H1 (cell line): ENCODE results near the gene USP10. TPM values are rescaled to one million over a fixed set of nuclear protein-coding genes. Genes with fewer than 3 reads are reported as not detected.
A peak's percentile ranks its signal among the peaks of the same experiment; 100 is the strongest.

ENCODE experiments used
- CTCF ChIA-PET: fragments of 300-600 bp; sonication (Branson Sonifier 250); formaldehyde crosslinking; loops from one replicate; lab custom pipeline; 2021; ENCODE audit not compliant: partially characterized antibody; lab: Charles Lee
- POLR2A ChIA-PET: fragments of 300-600 bp; sonication (Branson Sonifier 250); formaldehyde crosslinking; loops from one replicate; lab custom pipeline; 2021; ENCODE audit warnings: inconsistent platforms; ENCODE audit not compliant: partially characterized antibody; lab: Charles Lee
- DNase-seq, 2 experiments: peaks; one replicate each; pipeline versions ENCODE4 v3.0.0 to v3.0.0-alpha.2; 2010 to 2022; ENCODE audit warnings: low spot score in 2 of 2, low read depth in 1 of 2, mixed read lengths in 1 of 2
- FAIRE-seq: peaks from 2 replicates; lab custom pipeline; 2011; peaks lifted over from hg19 to GRCh38; lab: Jason Lieb, UNC
- H2AFZ ChIP-seq: 2 replicates; pipeline ENCODE4 v1.8.1; 2012; ENCODE audit warnings: low read length, inconsistent platforms
- H2AK5ac ChIP-seq: 2 replicates; pipeline ENCODE4 v1.6.1; 2013; ENCODE audit warnings: low read depth, low read length
- H2BK120ac ChIP-seq: replicated peaks from 2 replicates; pipeline ENCODE3; 2013; ENCODE audit warnings: low read depth, low read length, inconsistent platforms
- H2BK12ac ChIP-seq: 2 replicates; pipeline ENCODE4 v1.6.1; 2013; ENCODE audit warnings: low read depth, low read length
- H2BK15ac ChIP-seq: 2 replicates; pipeline ENCODE4 v1.6.1; 2013; ENCODE audit warnings: low read length
- H2BK20ac ChIP-seq: 2 replicates; pipeline ENCODE4 v1.6.1; 2013; ENCODE audit warnings: low read length
- H2BK5ac ChIP-seq: 2 replicates; pipeline ENCODE4 v1.6.1; 2013; ENCODE audit warnings: low read depth, low read length
- H3K14ac ChIP-seq: 2 replicates; pipeline ENCODE4 v1.6.1; 2013; ENCODE audit warnings: inconsistent platforms; ENCODE audit not compliant: insufficient read length
- H3K18ac ChIP-seq: 2 replicates; pipeline ENCODE4 v1.6.1; 2013; ENCODE audit warnings: low read length; ENCODE audit errors: extremely low read depth
- H3K23ac ChIP-seq: 2 replicates; pipeline ENCODE4 v1.6.1; 2013; ENCODE audit warnings: inconsistent platforms; ENCODE audit not compliant: insufficient read length
- H3K23me2 ChIP-seq: 2 replicates; pipeline ENCODE4 v1.6.1; 2013; ENCODE audit warnings: low read depth, low read length
- H3K27ac ChIP-seq: 2 replicates; pipeline ENCODE4 v1.6.1; 2011; ENCODE audit warnings: low read depth, low read length, inconsistent platforms
- H3K27me3 ChIP-seq, 4 experiments: replicated peaks in 1 of 4; 1 replicate in 1 of 4; 2 replicates in 3 of 4; pipeline versions ENCODE4 v1.6.1 to v1.8.1; 2011 to 2013; ENCODE audit warnings: low read length in 3 of 4, mild to moderate bottlenecking in 3 of 4, inconsistent platforms in 2 of 4, mixed read lengths in 2 of 4, moderate library complexity in 1 of 4; ENCODE audit not compliant: control insufficient read depth in 3 of 4, insufficient read depth in 3 of 4; ENCODE audit errors: extremely low read depth in 1 of 4
- H3K36me3 ChIP-seq, 4 experiments: 2 replicates each; pipeline versions ENCODE4 v1.6.1 to v1.8.1; 2011 to 2013; ENCODE audit warnings: mild to moderate bottlenecking in 4 of 4, low read length in 3 of 4, moderate library complexity in 2 of 4, control low read depth in 1 of 4, inconsistent platforms in 1 of 4; ENCODE audit not compliant: insufficient read depth in 4 of 4, control insufficient read depth in 2 of 4
- H3K4ac ChIP-seq: replicated peaks from 2 replicates; pipeline ENCODE3; 2013; ENCODE audit warnings: low read length, low read depth, mixed read lengths, inconsistent platforms; ENCODE audit not compliant: insufficient read length
- H3K4me1 ChIP-seq, 4 experiments: replicated peaks in 1 of 4; 1 replicate in 1 of 4; 2 replicates in 3 of 4; pipeline versions ENCODE4 v1.6.1 to v1.8.1; 2011 to 2013; ENCODE audit warnings: low read length in 3 of 4, inconsistent platforms in 2 of 4, mixed read lengths in 1 of 4; ENCODE audit not compliant: insufficient read depth in 4 of 4, control insufficient read depth in 3 of 4
- H3K4me2 ChIP-seq, 2 experiments: 2 replicates each; pipeline versions ENCODE4 v1.6.1 to v1.8.1; 2011 to 2013; ENCODE audit warnings: low read depth in 2 of 2, low read length in 2 of 2, control low read depth in 1 of 2, inconsistent platforms in 1 of 2, mild to moderate bottlenecking in 1 of 2; ENCODE audit not compliant: insufficient read depth in 1 of 2
- H3K4me3 ChIP-seq, 4 experiments: fragments of 200-600, 300-600 bp in 1 of 4; sonication (generic), shearing (Covaris generic), sonication (Bioruptor Twin) in 1 of 4; 2 replicates each; pipeline versions ENCODE4 v1.5.1 to v1.8.1; 2011 to 2016; ENCODE audit warnings: low read length in 4 of 4, low read depth in 3 of 4, control low read depth in 2 of 4, inconsistent platforms in 2 of 4, mild to moderate bottlenecking in 2 of 4, mixed read lengths in 1 of 4, moderate library complexity in 1 of 4; ENCODE audit not compliant: insufficient read depth in 2 of 4; ENCODE audit errors: extremely low read depth in 1 of 4
- H3K56ac ChIP-seq: replicated peaks from 2 replicates; pipeline ENCODE3; 2013; ENCODE audit warnings: low read depth, mild to moderate bottlenecking, mixed read lengths, low read length, inconsistent platforms; ENCODE audit not compliant: insufficient read length
- H3K79me1 ChIP-seq: 2 replicates; pipeline ENCODE4 v1.6.1; 2013; ENCODE audit warnings: low read depth, low read length, control low read depth
- H3K79me2 ChIP-seq, 2 experiments: 2 replicates each; pipeline versions ENCODE4 v1.6.1 to v1.8.1; 2012 to 2013; ENCODE audit warnings: low read length in 2 of 2, mild to moderate bottlenecking in 2 of 2, inconsistent platforms in 1 of 2; ENCODE audit not compliant: insufficient read depth in 2 of 2, control insufficient read depth in 1 of 2
- H3K9ac ChIP-seq, 4 experiments: replicated peaks in 1 of 4; 1 replicate in 1 of 4; 2 replicates in 3 of 4; pipeline versions ENCODE4 v1.6.1 to v1.8.1; 2011 to 2013; ENCODE audit warnings: low read depth in 3 of 4, low read length in 3 of 4, control low read depth in 2 of 4, mild to moderate bottlenecking in 2 of 4, moderate library complexity in 2 of 4, inconsistent platforms in 1 of 4; ENCODE audit errors: extremely low read depth in 1 of 4
- H3K9me3 ChIP-seq, 2 experiments: 2 replicates each; pipeline versions ENCODE4 v1.6.1 to v1.8.1; 2012 to 2013; ENCODE audit warnings: mild to moderate bottlenecking in 2 of 2, moderate library complexity in 2 of 2, control low read depth in 1 of 2, inconsistent platforms in 1 of 2, low read depth in 1 of 2, low read length in 1 of 2, mixed read lengths in 1 of 2; ENCODE audit not compliant: insufficient read depth in 2 of 2
- H4K20me1 ChIP-seq, 2 experiments: replicated peaks in 1 of 2; 2 replicates each; pipeline versions ENCODE3 to v1.8.1; 2011 to 2013; ENCODE audit warnings: inconsistent platforms in 2 of 2, low read length in 2 of 2, mild to moderate bottlenecking in 1 of 2; ENCODE audit not compliant: insufficient read depth in 2 of 2, control insufficient read depth in 1 of 2
- H4K5ac ChIP-seq: 2 replicates; pipeline ENCODE4 v1.6.1; 2013; ENCODE audit warnings: low read length, low read depth, mixed read lengths, inconsistent platforms; ENCODE audit not compliant: insufficient read length
- H4K8ac ChIP-seq: 2 replicates; pipeline ENCODE4 v1.8.0; 2013; ENCODE audit warnings: mild to moderate bottlenecking, moderate library complexity, low read length, inconsistent platforms; ENCODE audit not compliant: insufficient read depth; ENCODE audit errors: extremely low read depth
- H4K91ac ChIP-seq: replicated peaks from 2 replicates; pipeline ENCODE3; 2013; ENCODE audit warnings: low read length, mixed read lengths, inconsistent platforms; ENCODE audit not compliant: insufficient read length
- CBX5 ChIP-seq: fragments of 300-800, 300-1000 bp; sonication (generic); IDR thresholded peaks from 2 replicates; pipeline ENCODE4 v1.7.1; 2016; ENCODE audit warnings: antibody characterized with exemption, low read length, low read depth
- FOSL1 ChIP-seq: IDR thresholded peaks from 2 replicates; pipeline ENCODE4 v1.6.1; 2011; ENCODE audit warnings: mild to moderate bottlenecking, low read depth, low read length, moderate library complexity; ENCODE audit not compliant: insufficient read depth
- KDM4A ChIP-seq: IDR thresholded peaks from one replicate; pipeline ENCODE4 v1.7.1; 2012; ENCODE audit warnings: low read depth, mild to moderate bottlenecking, moderate library complexity, low read length, inconsistent platforms; ENCODE audit not compliant: severe bottlenecking
- NRF1 ChIP-seq: IDR thresholded peaks from 2 replicates; pipeline ENCODE4 v1.6.1; 2011; ENCODE audit warnings: mild to moderate bottlenecking, low read depth, low read length, improper control_type of control experiment
- PHF8 ChIP-seq: fragments of 200-600 bp; sonication (generic); conservative IDR thresholded peaks from 2 replicates; pipeline ENCODE4 v1.7.1; 2012; ENCODE audit warnings: low read depth, mild to moderate bottlenecking, inconsistent platforms, low read length, moderate library complexity
- POLR2AphosphoS5 ChIP-seq: IDR thresholded peaks from 2 replicates; pipeline ENCODE4 v1.6.1; 2011; ENCODE audit warnings: low read depth, low read length
- RAD21 ChIP-seq, 2 experiments: IDR thresholded peaks in 1 of 2; conservative IDR thresholded peaks in 1 of 2; 2 replicates each; pipeline ENCODE4 v1.6.1; 2011; ENCODE audit warnings: low read depth in 2 of 2, low read length in 2 of 2, improper control_type of control experiment in 1 of 2, inconsistent platforms in 1 of 2, mild to moderate bottlenecking in 1 of 2, moderate library complexity in 1 of 2
- RNF2 ChIP-seq: fragments of 200-900, 300-1000 bp; sonication (generic); IDR thresholded peaks from 2 replicates; pipeline ENCODE4 v1.7.1; 2016; ENCODE audit warnings: borderline replicate concordance, low read depth, mild to moderate bottlenecking, antibody characterized with exemption, low read length; ENCODE audit not compliant: poor library complexity, severe bottlenecking; ENCODE audit errors: missing control alignments
- RXRA ChIP-seq: IDR thresholded peaks from 2 replicates; pipeline ENCODE4 v1.6.1; 2011; ENCODE audit warnings: low read depth, mild to moderate bottlenecking, low read length, moderate library complexity; ENCODE audit not compliant: insufficient read depth
- SAP30 ChIP-seq: fragments of 300-600 bp; sonication (generic); IDR thresholded peaks from 2 replicates; pipeline ENCODE4 v1.7.1; 2012; ENCODE audit warnings: low read length, moderate library complexity, mild to moderate bottlenecking, inconsistent platforms; ENCODE audit not compliant: insufficient read depth, insufficient replicate concordance
- SIN3A ChIP-seq, 2 experiments: IDR thresholded peaks in 1 of 2; conservative IDR thresholded peaks in 1 of 2; 2 replicates each; pipeline ENCODE4 v1.6.1; 2011 to 2012; ENCODE audit warnings: low read length in 2 of 2, improper control_type of control experiment in 1 of 2, low read depth in 1 of 2, mild to moderate bottlenecking in 1 of 2
- TAF1 ChIP-seq: IDR thresholded peaks from 2 replicates; pipeline ENCODE4 v1.6.1; 2011; ENCODE audit warnings: mild to moderate bottlenecking, low read depth, low read length
- WGBS, 2 experiments: shearing (Covaris generic) in 1 of 2; methylation state at CpG; one replicate each; pipeline versions ENCODE4 v1.1.6 to v1.1.7; 2013 to 2015; ENCODE audit warnings: low lambda C conversion rate in 2 of 2, mixed read lengths in 2 of 2, inconsistent platforms in 1 of 2, low coverage in 1 of 2, missing lambda C conversion rate in 1 of 2; ENCODE audit not compliant: insufficient replicate concordance in 2 of 2, insufficient coverage in 1 of 2, insufficient read length in 1 of 2; ENCODE audit errors: extremely low coverage in 1 of 2, missing lambda C conversion rate in 1 of 2; 5-methylcytosine and 5-hydroxymethylcytosine counted together
- polyA plus RNA-seq, 7 experiments: library from polyadenylated mRNA; depleted of rRNA in 3 of 7; stranded (reverse) in 5 of 7; unstranded in 2 of 7; fragments of >200 nt in 5 of 7; fragments of 200-250 nt in 2 of 7; gene quantifications; 1 replicate in 5 of 7; 2 replicates in 1 of 7; 4 replicates in 1 of 7; pipeline versions ENCODE4 v1.2.1 to v1.2.3, GENCODE V29; 2011 to 2013; ENCODE audit warnings: missing spikeins in 2 of 7, mixed read lengths in 2 of 7
- total RNA-seq: library from RNA; stranded (reverse); fragmentation: NEBNext Ultra II Directional; extraction: Animal tissue kit (Norgen Biotek cat#: 25700); gene quantifications from 2 replicates; pipeline ENCODE4 v1.2.1, GENCODE V29; 2021

Gene USP10
- total and polyA plus RNA-seq, 2 of the 8 experiments (the other 6 are each of a cell fraction or from before 2014, with no cell fraction given): 171 to 195 TPM

- peaks cover 24% of the 10 kb centered on the region for H3K79me1 ChIP-seq
- no peak overlapping the region for H3K4me3 ChIP-seq
- H2BK120ac ChIP-seq: no peak overlapping the region
- ChIA-PET CTCF (interaction anchor here (0.6 to 8.7 kb wide), 8 partner anchors 9 to 261 kb away, joined by 3 to 71 read pairs (median 8); no protein-coding TSS in a partner anchor), POLR2A (interaction anchor here (0.7 to 1.6 kb wide), 3 partner anchors 9 to 14 kb away, joined by 4 to 11 read pairs (median 4); no protein-coding TSS in a partner anchor)
- peaks cover 2 to 25% (median 22%) of the 10 kb centered on the region in 4 experiments for H3K4me1 ChIP-seq
- no peaks in the 10 kb centered on the region; a peak in 1 of 8 replicates for H3K36me3 ChIP-seq
- H3K9me3 ChIP-seq: no peaks in the 10 kb centered on the region
- H2AFZ ChIP-seq: no peak overlapping the region
- peak overlapping the region; percentile 20; the same call in 1 of the 2 replicates for H2BK5ac ChIP-seq
- no peaks in the 10 kb centered on the region for H3K27me3 ChIP-seq
- H2BK15ac ChIP-seq: no peak overlapping the region
- no peak overlapping the region for H2BK12ac ChIP-seq
- no peak overlapping the region for H4K5ac ChIP-seq
- H3K9ac ChIP-seq: no peak overlapping the region
- no peak overlapping the region for H3K18ac ChIP-seq
- no peak overlapping the region; a peak in 1 of 4 replicates for H3K4me2 ChIP-seq
- no peak overlapping the region for H2BK20ac ChIP-seq
- 85% methylated on average over 10 of the region's 10 CpGs; no CpG with 5 or more reads in 1 of the 2 experiments for WGBS, 2 experiments
- H3K27ac ChIP-seq: no peak overlapping the region
- H3K14ac ChIP-seq: no peak overlapping the region
- no peak overlapping the region for H2AK5ac ChIP-seq
- H3K23ac ChIP-seq: no peak overlapping the region
- no peak overlapping the region for H3K56ac ChIP-seq
- H4K8ac ChIP-seq: no peak overlapping the region
- DNase-seq (no peak), FAIRE-seq (no peak)
- peaks cover 59 to 98% of the 10 kb centered on the region in 2 experiments for H3K79me2 ChIP-seq
- no peak overlapping the region for H4K91ac ChIP-seq
- peaks cover 48 to 51% of the 10 kb centered on the region in 2 experiments for H4K20me1 ChIP-seq
- H3K4ac ChIP-seq: no peak overlapping the region
- no peaks in the 10 kb centered on the region for H3K23me2 ChIP-seq
- no peak for TF ChIP-seq KDM4A
- TF ChIP-seq TAF1: no peak
- TF ChIP-seq SAP30: no peak
- TF ChIP-seq CBX5: no peak
- no peak for TF ChIP-seq SIN3A (conservative IDR thresholded peaks at IDR 0.05 in 1 of 2, IDR thresholded peaks at IDR 0.05 in 1 of 2; ENCODE audit: low read depth in 1 of 2, low read length in 2 of 2)
- TF ChIP-seq POLR2AphosphoS5: no peak
- TF ChIP-seq RNF2: no peak
- TF ChIP-seq NRF1: no peak
- no peak for TF ChIP-seq RXRA
- TF ChIP-seq FOSL1: no peak
- no peak for TF ChIP-seq RAD21 (IDR thresholded peaks at IDR 0.05 in 1 of 2, conservative IDR thresholded peaks at IDR 0.05 in 1 of 2; ENCODE audit: low read depth in 2 of 2, low read length in 2 of 2)
- TF ChIP-seq PHF8: no peak
Observed at GRCh38 chr16:84709609-84710008, 9.8 kb downstream of the USP10 start.
